Heart right ventricle (tissue), 16 donors: ENCODE data around the gene NUB1. TPM values are rescaled to one million over a fixed set of nuclear protein-coding genes. Genes with fewer than 3 reads are reported as not detected.

Source experiments
- ATAC-seq, 8 donors: fragments of 200-7000 bp; cut with Tn5 transposase; one replicate each; pipeline ENCODE4 v1.9.1; 2020; ENCODE audit warnings: mild to moderate bottlenecking in 8 of 8, moderate library complexity in 8 of 8, moderate number of reproducible peaks in 1 of 8
- DNase-seq, 2 donors: peaks; one replicate each; pipeline ENCODE4 v3.0.0-alpha.2; 2020
- H3K27ac ChIP-seq, 10 donors: fragments of 200-600 bp; sonication (generic) in 2 of 10; one replicate each; pipeline versions ENCODE4 v1.5.0 to v1.8.0; 2020 to 2022; ENCODE audit warnings: mild to moderate bottlenecking in 3 of 10
- H3K27me3 ChIP-seq, 7 donors: fragments of 200-600 bp; one replicate each; pipeline ENCODE4 v1.8.0; 2021 to 2022; ENCODE audit warnings: mild to moderate bottlenecking in 2 of 7
- H3K36me3 ChIP-seq, 9 donors: fragments of 200-600 bp; sonication (generic) in 1 of 9; one replicate each; pipeline versions ENCODE4 v1.5.0 to v1.8.0; 2020 to 2022; ENCODE audit warnings: mild to moderate bottlenecking in 2 of 9
- H3K4me1 ChIP-seq, 9 donors: fragments of 200-600 bp; sonication (generic) in 1 of 9; one replicate each; pipeline versions ENCODE4 v1.5.0 to v1.8.0; 2020 to 2022; ENCODE audit warnings: mild to moderate bottlenecking in 4 of 9
- H3K4me3 ChIP-seq, 10 donors: fragments of 200-600 bp; sonication (generic) in 2 of 10; one replicate each; pipeline versions ENCODE4 v1.5.0 to v1.8.0; 2020 to 2022; ENCODE audit warnings: mild to moderate bottlenecking in 7 of 10, moderate library complexity in 2 of 10
- H3K9me3 ChIP-seq, 11 donors: fragments of 200-600 bp in 10 of 11; sonication (generic) in 2 of 11; one replicate each; pipeline versions ENCODE4 v1.5.0 to v1.8.0; 2013 to 2022; ENCODE audit warnings: mild to moderate bottlenecking in 2 of 11, control low read depth in 1 of 11, moderate library complexity in 1 of 11
- WGBS, 2 donors: extraction: QIAGEN DNeasy Blood & Tissue Kit; methylation state at CpG; one replicate each; pipeline ENCODE4 v1.1.7; 2013; ENCODE audit warnings: inconsistent platforms in 1 of 2; 5-methylcytosine and 5-hydroxymethylcytosine counted together
- intact Hi-C, 10 donors: fragments of 100-400 bp; cut with DNase I; formaldehyde crosslinking; loops; one replicate each; pipeline versions ENCODE4 v1.11.1 to v1.14.2; 2022
- polyA plus RNA-seq, 2 donors: library from polyadenylated mRNA; stranded (reverse); fragments of 200-250 nt; gene quantifications; one replicate each; pipeline ENCODE4 v1.2.3, GENCODE V29; 2013
- total RNA-seq, 10 donors: library from RNA; stranded (reverse); fragmentation: NEBNext Ultra II Directional in 3 of 10; extraction: Animal tissue kit (Norgen Biotek cat#: 25700) in 3 of 10; gene quantifications; one replicate each; pipeline versions ENCODE4 v1.2.1 to v1.2.4, GENCODE V29; 2021 to 2023
- TF ChIP-seq, protein P1 (sequence below), 9 donors: fragments of 200-600 bp; sonication (generic) in 2 of 9; IDR thresholded peaks; one replicate each; pipeline versions ENCODE4 v1.5.0 to v1.8.0; 2021 to 2022; ENCODE audit warnings: antibody characterized with exemption in 9 of 9, mild to moderate bottlenecking in 5 of 9, moderate library complexity in 1 of 9
- donor health status: Arrhythmogenic right ventricular cardiomyopathy.
- donor health status: ischemic (EF 13 %, LVEDD 7.1; RV severe dilation, severe dysfunction).
- donor health status: healthy with polysubstance abuse.
- donor health status: DM: no; HTN: yes; CAD: no.
- donor health status: DM: no; HTN: no; CAD: no.
- donor health status: ischemic (EF 25% LVEDD 6.9; RV normal size, moderate dysfunction).
- donor health status: ischemic (EF 25% LVEDD 5.7; RV mildly dilated, moderate dysfunction).
- donor health status: healthy.
- donor health status: DM: yes; HTN: yes; CAD: no.
- donor health status: Ischemic cardiomyopathy.
- donor health status: ischemic (EF 35%, LVEDD 5.7; RV mildly dilated, moderate dysfunction).
- donor health status: nonischemic (EF 11% LVEDD 7.7; RV severe dilation, severe dysfunction).
- donor health status: DM: yes; HTN: yes; CAD: no.
- donor health status: PGD.
- donor health status: ischemic (EF 29% LVEDD 5.4; RV normal size, mild dysfunction).
- donor health status: nonischemic (EF 23%, LVEDD 6.1; RV moderate dilation, normal function).

NUB1 gene
- total and polyA plus RNA-seq, 12 donors, result 22.6 to 53.0 (median 41.6) TPM

DNA sequence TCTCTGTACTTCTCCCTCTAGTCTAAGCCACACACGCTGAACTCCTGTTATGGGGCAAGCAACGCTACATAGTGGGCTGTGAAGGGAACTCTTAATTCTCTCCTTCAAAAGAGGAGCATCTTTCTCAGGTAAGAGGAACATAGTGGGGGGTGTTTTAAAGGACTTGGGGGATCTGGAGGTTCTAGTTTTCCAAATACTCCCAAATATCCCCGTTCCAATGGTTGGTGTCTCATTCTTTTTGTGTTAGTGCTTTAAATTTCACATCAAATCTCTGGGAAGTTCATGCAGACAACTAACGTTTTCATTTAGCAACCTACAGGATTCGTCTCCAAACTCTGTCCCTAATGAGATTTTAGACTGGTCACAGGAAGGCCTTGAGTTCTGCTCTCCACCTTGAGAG, 80.6 kb downstream of the NUB1 start:
- DNase-seq, result no peak
- TF ChIP-seq, protein P1, sequence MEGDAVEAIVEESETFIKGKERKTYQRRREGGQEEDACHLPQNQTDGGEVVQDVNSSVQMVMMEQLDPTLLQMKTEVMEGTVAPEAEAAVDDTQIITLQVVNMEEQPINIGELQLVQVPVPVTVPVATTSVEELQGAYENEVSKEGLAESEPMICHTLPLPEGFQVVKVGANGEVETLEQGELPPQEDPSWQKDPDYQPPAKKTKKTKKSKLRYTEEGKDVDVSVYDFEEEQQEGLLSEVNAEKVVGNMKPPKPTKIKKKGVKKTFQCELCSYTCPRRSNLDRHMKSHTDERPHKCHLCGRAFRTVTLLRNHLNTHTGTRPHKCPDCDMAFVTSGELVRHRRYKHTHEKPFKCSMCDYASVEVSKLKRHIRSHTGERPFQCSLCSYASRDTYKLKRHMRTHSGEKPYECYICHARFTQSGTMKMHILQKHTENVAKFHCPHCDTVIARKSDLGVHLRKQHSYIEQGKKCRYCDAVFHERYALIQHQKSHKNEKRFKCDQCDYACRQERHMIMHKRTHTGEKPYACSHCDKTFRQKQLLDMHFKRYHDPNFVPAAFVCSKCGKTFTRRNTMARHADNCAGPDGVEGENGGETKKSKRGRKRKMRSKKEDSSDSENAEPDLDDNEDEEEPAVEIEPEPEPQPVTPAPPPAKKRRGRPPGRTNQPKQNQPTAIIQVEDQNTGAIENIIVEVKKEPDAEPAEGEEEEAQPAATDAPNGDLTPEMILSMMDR (IDR thresholded peaks at IDR 0.05), result no peak
- Histone ChIP-seq H3K4me3 (no peak overlapping the region), H3K4me1 (peaks cover 0 to 17% (median 9%) of the 10 kb centered on the region in 9 donors), H3K27me3 (peaks cover 0 to 14% (median 0%) of the 10 kb centered on the region in 7 donors), H3K36me3 (no peaks in the 10 kb centered on the region), H3K9me3 (peaks cover 0 to 28% (median 0%) of the 10 kb centered on the region in 11 donors), H3K27ac (no peak overlapping the region)
- no peak for ATAC-seq
- WGBS, 2 donors, result 78 to 84% methylated on average over 5 of the region's 5 CpGs
- intact Hi-C loops, result no loop called here

DNA sequence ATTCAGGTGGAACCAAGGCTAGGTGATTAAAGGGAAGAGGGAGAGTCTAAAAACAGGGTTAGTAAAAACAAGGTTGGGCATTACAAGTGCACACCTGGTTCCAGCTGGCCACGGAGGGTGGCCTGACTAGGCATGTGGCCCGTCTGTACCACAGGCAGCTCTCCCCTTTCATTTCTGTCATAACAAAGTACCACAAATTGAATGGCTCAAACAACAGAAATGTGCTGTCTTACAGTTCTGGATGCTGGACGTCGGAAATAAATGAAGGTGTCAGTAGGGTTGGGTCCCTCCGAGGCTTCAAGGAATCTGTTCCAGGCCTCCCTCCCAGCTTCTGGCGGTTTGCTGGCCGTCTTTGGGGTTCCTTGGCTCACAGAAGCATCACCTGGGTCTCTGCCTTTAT, 81.6 kb downstream of the NUB1 start:
- Histone ChIP-seq H3K27me3 (peaks cover 0 to 24% (median 0%) of the 10 kb centered on the region in 7 donors), H3K36me3 (no peaks in the 10 kb centered on the region), H3K4me3 (no peak overlapping the region), H3K9me3 (peaks cover 0 to 28% (median 0%) of the 10 kb centered on the region in 11 donors), H3K4me1 (peaks cover 0 to 18% (median 9%) of the 10 kb centered on the region in 9 donors), H3K27ac (no peak overlapping the region)
- intact Hi-C loops, result no loop called here
- DNase-seq (no peak), ATAC-seq (no peak)
- 75 to 80% methylated on average over 7 of the region's 7 CpGs for WGBS, 2 donors
- TF ChIP-seq, protein P1 (IDR thresholded peaks at IDR 0.05), result no peak

DNA sequence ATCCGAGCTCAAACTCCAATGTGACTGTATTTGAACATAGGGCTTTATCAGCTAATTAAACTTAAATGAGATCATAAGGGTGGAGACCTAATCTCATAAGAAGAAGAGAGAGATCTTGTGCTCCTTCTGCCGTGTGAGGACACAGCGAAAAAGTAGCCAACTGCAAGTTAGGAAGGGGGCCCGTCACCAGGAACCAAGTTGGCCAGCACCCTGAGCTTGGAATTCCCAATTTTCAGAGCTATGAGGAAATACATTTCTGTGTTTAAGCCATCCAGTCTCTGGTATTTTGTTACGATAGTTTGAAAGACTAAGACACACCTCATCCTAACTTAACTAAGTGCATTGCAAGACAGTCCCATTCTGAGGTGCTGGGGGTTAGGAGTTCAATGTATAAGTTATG, 82.3 kb downstream of the NUB1 start:
- intact Hi-C loops, result no loop called here
- WGBS, 2 donors, result 84 to 87% methylated on average over 5 of the region's 5 CpGs

DNA sequence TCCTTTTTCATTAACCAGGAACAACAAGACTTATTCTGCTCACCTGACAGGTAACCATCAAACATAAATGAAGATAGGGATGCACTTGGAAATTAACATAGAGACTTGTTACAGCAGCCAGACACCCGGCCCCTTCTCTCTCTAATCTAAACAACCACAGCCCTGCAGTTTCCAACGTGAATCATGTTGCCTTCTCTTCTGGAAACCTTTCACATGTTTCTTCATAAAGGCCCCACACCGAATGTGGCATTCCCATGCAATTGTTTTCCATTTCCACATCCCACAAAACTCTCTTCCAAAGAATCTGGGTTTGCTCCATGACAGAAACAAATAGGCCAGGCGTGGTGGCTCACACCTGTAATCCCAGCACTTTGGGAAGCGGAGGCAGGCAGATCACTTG, 83.2 kb downstream of the NUB1 start:
- intact Hi-C loops, result no loop called here
- Histone ChIP-seq H3K27me3 (peaks cover 0 to 24% (median 0%) of the 10 kb centered on the region in 7 donors), H3K4me3 (no peak overlapping the region), H3K9me3 (peaks cover 0 to 16% (median 0%) of the 10 kb centered on the region in 11 donors), H3K27ac (no peak overlapping the region), H3K4me1 (peaks cover 0 to 34% (median 9%) of the 10 kb centered on the region in 9 donors), H3K36me3 (no peaks in the 10 kb centered on the region)
- WGBS, 2 donors, result 86 to 88% methylated on average over 5 of the region's 5 CpGs
- ATAC-seq (no peak), DNase-seq (no peak)
- TF ChIP-seq, protein P1 (IDR thresholded peaks at IDR 0.05), result no peak

More for the DNA sequence above, 82.3 kb downstream of the NUB1 start:
- peaks cover 0 to 24% (median 0%) of the 10 kb centered on the region in 7 donors for H3K27me3 ChIP-seq
- no peak for ATAC-seq
- H3K4me1 ChIP-seq, result peaks cover 0 to 25% (median 9%) of the 10 kb centered on the region in 9 donors
- DNase-seq, result no peak
- no peak overlapping the region for H3K4me3 ChIP-seq
- no peaks in the 10 kb centered on the region for H3K36me3 ChIP-seq
- H3K9me3 ChIP-seq, result peaks cover 0 to 24% (median 0%) of the 10 kb centered on the region in 11 donors
- no peak overlapping the region for H3K27ac ChIP-seq
- TF ChIP-seq, protein P1 (IDR thresholded peaks at IDR 0.05), result no peak
